Body of pancreas (tissue), 4 donors: ENCODE data around the gene GPR18. TPM values are rescaled to one million over a fixed set of nuclear protein-coding genes. Genes with fewer than 3 reads are reported as not detected.

Experiments
- ATAC-seq: fragments of 150-250 bp; one replicate; pipeline ENCODE4 v1.9.1; 2016
- DNase-seq, 4 donors: peaks; one replicate each; pipeline ENCODE4 v3.0.0-alpha.2; 2019
- H3K27ac ChIP-seq, 4 donors: fragments of 200-600 bp; sonication (generic); 1 replicate in 3 of 4; 2 replicates in 1 of 4; pipeline versions ENCODE4 v1.5.1 to v1.6.1; 2016 to 2019; ENCODE audit warnings: mild to moderate bottlenecking in 1 of 4, mixed read lengths in 1 of 4, moderate library complexity in 1 of 4
- H3K27me3 ChIP-seq, 2 donors: fragments of 200-600 bp; sonication (generic); one replicate each; pipeline ENCODE4 v1.6.0; 2016; ENCODE audit warnings: mild to moderate bottlenecking in 1 of 2
- H3K36me3 ChIP-seq, 2 donors: fragments of 200-600 bp; sonication (generic); replicated peaks in 1 of 2; 2 replicates each; pipeline ENCODE4 v1.5.1; 2016; ENCODE audit warnings: low read depth in 2 of 2; ENCODE audit not compliant: insufficient read depth in 1 of 2
- H3K4me1 ChIP-seq: fragments of 200-600 bp; sonication (generic); one replicate; pipeline ENCODE4 v1.6.0; 2016
- H3K4me3 ChIP-seq, 2 donors: fragments of 200-600 bp; sonication (generic); 1 replicate in 1 of 2; 2 replicates in 1 of 2; pipeline ENCODE4 v1.5.1; 2016 to 2019
- H3K9me3 ChIP-seq, 3 donors: fragments of 200-600 bp; sonication (generic); 1 replicate in 2 of 3; 2 replicates in 1 of 3; pipeline ENCODE4 v1.5.1; 2016
- CTCF ChIP-seq, 7 experiments: fragments of 450-650 bp in 4 of 7; fragments of 200-600 bp in 3 of 7; sonication (generic) in 3 of 7; IDR thresholded peaks; one replicate each; pipeline ENCODE4 v1.5.1; 2016 to 2019; ENCODE audit warnings: antibody characterized with exemption in 7 of 7
- POLR2A ChIP-seq, 3 donors: fragments of 450-650 bp; IDR thresholded peaks; one replicate each; pipeline ENCODE4 v1.6.1; 2016; ENCODE audit warnings: antibody characterized with exemption in 3 of 3, mild to moderate bottlenecking in 2 of 3
- WGBS, 2 donors: methylation state at CpG; one replicate each; pipeline ENCODE4 v1.1.5; 2017; 5-methylcytosine and 5-hydroxymethylcytosine counted together
- intact Hi-C: fragments of 100-400 bp; cut with DNase I; formaldehyde crosslinking; loops from one replicate; pipeline ENCODE4 v1.15.1; 2023
- total RNA-seq, 2 donors: library from RNA; depleted of rRNA; stranded (reverse); fragments of >200 nt; gene quantifications; one replicate each; pipeline ENCODE4 v1.1.0, GENCODE V29; 2016

GPR18 gene
- total RNA-seq, 2 donors from 2014 or later: not detected

GRCh38 chr13:99294198-99294597, 36.0 kb upstream of the GPR18 start:
- Histone ChIP-seq H3K27me3 (no peaks in the 10 kb centered on the region), H3K4me1 (no peaks in the 10 kb centered on the region), H3K4me3 (no peak overlapping the region), H3K27ac (no peak overlapping the region), H3K36me3 (no peaks in the 10 kb centered on the region), H3K9me3 (no peaks in the 10 kb centered on the region)
- no peak for DNase-seq
- TF ChIP-seq CTCF (IDR thresholded peaks at IDR 0.05): no peak
- TF ChIP-seq POLR2A (IDR thresholded peaks at IDR 0.05): no peak
- intact Hi-C loops: no loop called here
- ATAC-seq: no peak

- no peaks in the 10 kb centered on the region for H3K27me3 ChIP-seq
- WGBS, 2 donors: 84 to 98% methylated on average over 2 of the region's 2 CpGs
- no peak for ATAC-seq
- no peak for DNase-seq
- no peak overlapping the region for H3K4me3 ChIP-seq
- no peak for TF ChIP-seq CTCF (IDR thresholded peaks at IDR 0.05)
- no peak for TF ChIP-seq POLR2A (IDR thresholded peaks at IDR 0.05)
- intact Hi-C loops: no loop called here
- H3K9me3 ChIP-seq: no peaks in the 10 kb centered on the region
- H3K4me1 ChIP-seq: no peaks in the 10 kb centered on the region
- no peaks in the 10 kb centered on the region for H3K36me3 ChIP-seq
- H3K27ac ChIP-seq: no peak overlapping the region
Observed at GRCh38 chr13:99293178-99293577, 35.0 kb upstream of the GPR18 start.

- Histone ChIP-seq H3K27me3 (no peaks in the 10 kb centered on the region), H3K4me3 (no peak overlapping the region), H3K4me1 (peaks cover 3% of the 10 kb centered on the region), H3K9me3 (no peaks in the 10 kb centered on the region), H3K36me3 (no peaks in the 10 kb centered on the region), H3K27ac (no peak overlapping the region)
- intact Hi-C loops: no loop called here
- TF ChIP-seq POLR2A (IDR thresholded peaks at IDR 0.05) (no peak), CTCF (IDR thresholded peaks at IDR 0.05) (no peak)
- 71 to 75% methylated on average over 3 of the region's 3 CpGs for WGBS, 2 donors
- no peak for DNase-seq
- no peak for ATAC-seq
Observed at GRCh38 chr13:99290894-99291293, 32.7 kb upstream of the GPR18 start.

GRCh38 chr13:99289674-99290337, 31.6 kb upstream of the GPR18 start:
- Histone ChIP-seq H3K4me1 (peaks cover 9% of the 10 kb centered on the region), H3K27ac (no peak overlapping the region), H3K4me3 (no peak overlapping the region), H3K36me3 (no peaks in the 10 kb centered on the region), H3K27me3 (no peaks in the 10 kb centered on the region), H3K9me3 (no peaks in the 10 kb centered on the region)
- 78 to 81% methylated on average over 7 of the region's 7 CpGs for WGBS, 2 donors
- intact Hi-C loops: no loop called here
- ATAC-seq: no peak
- TF ChIP-seq CTCF (IDR thresholded peaks at IDR 0.05) (no peak), POLR2A (IDR thresholded peaks at IDR 0.05) (no peak)
- no peak for DNase-seq

- Histone ChIP-seq H3K27ac (no peak overlapping the region), H3K27me3 (no peaks in the 10 kb centered on the region), H3K4me3 (no peak overlapping the region), H3K36me3 (no peaks in the 10 kb centered on the region), H3K4me1 (peaks cover 9% of the 10 kb centered on the region), H3K9me3 (no peaks in the 10 kb centered on the region)
- no peak for ATAC-seq
- DNase-seq: no peak
- no peak for TF ChIP-seq POLR2A (IDR thresholded peaks at IDR 0.05)
- no peak for TF ChIP-seq CTCF (IDR thresholded peaks at IDR 0.05)
- 73 to 93% methylated on average over 2 of the region's 2 CpGs for WGBS, 2 donors
- intact Hi-C loops: no loop called here
Observed at GRCh38 chr13:99289271-99289670, 31.1 kb upstream of the GPR18 start.
